GM18526 (cell line): ENCODE results near the gene SLC47A1.

Experiments
- POLR2A ChIP-seq: IDR thresholded peaks from 3 replicates; pipeline ENCODE4 v1.6.1; 2011; ENCODE audit not compliant: insufficient read length; ENCODE audit errors: extremely low read depth

Gene SLC47A1

GRCh38 chr17:19573075-19573474 is 39.4 kb downstream of the SLC47A1 start:
- TF ChIP-seq POLR2A, result no peak

GRCh38 chr17:19574956-19575355 is 41.3 kb downstream of the SLC47A1 start:
- no peak for TF ChIP-seq POLR2A

- TF ChIP-seq POLR2A, result no peak
Measured at GRCh38 chr17:19578545-19578944, 44.9 kb downstream of the SLC47A1 start.

GRCh38 chr17:19579192-19579761 is 45.6 kb downstream of the SLC47A1 start:
- TF ChIP-seq POLR2A, result no peak

- no peak for TF ChIP-seq POLR2A
Measured at GRCh38 chr17:19579867-19580565, 46.4 kb downstream of the SLC47A1 start.

- no peak for TF ChIP-seq POLR2A
Measured at GRCh38 chr17:19583871-19584270, 50.2 kb downstream of the SLC47A1 start.

GRCh38 chr17:19590451-19590850 is 56.8 kb downstream of the SLC47A1 start:
- no peak for TF ChIP-seq POLR2A

- TF ChIP-seq POLR2A, result no peak
Measured at GRCh38 chr17:19590912-19591551, 57.4 kb downstream of the SLC47A1 start.

GRCh38 chr17:19592316-19592715 is 58.7 kb downstream of the SLC47A1 start:
- no peak for TF ChIP-seq POLR2A

- TF ChIP-seq POLR2A, result no peak
Measured at GRCh38 chr17:19596869-19597268, 63.2 kb downstream of the SLC47A1 start.

GRCh38 chr17:19610311-19610710 is 76.7 kb downstream of the SLC47A1 start:
- TF ChIP-seq POLR2A, result no peak

- no peak for TF ChIP-seq POLR2A
Measured at GRCh38 chr17:19610879-19611278, 77.2 kb downstream of the SLC47A1 start.

- no peak for TF ChIP-seq POLR2A
Measured at GRCh38 chr17:19613979-19614378, 80.3 kb downstream of the SLC47A1 start.

- no peak for TF ChIP-seq POLR2A
Measured at GRCh38 chr17:19614900-19615299, 81.2 kb downstream of the SLC47A1 start.

GRCh38 chr17:19618015-19618414 is 84.4 kb downstream of the SLC47A1 start:
- no peak for TF ChIP-seq POLR2A

GRCh38 chr17:19619705-19620325 is 86.2 kb downstream of the SLC47A1 start:
- no peak for TF ChIP-seq POLR2A
